ENCODE data around the gene AKAIN1.

DNA sequence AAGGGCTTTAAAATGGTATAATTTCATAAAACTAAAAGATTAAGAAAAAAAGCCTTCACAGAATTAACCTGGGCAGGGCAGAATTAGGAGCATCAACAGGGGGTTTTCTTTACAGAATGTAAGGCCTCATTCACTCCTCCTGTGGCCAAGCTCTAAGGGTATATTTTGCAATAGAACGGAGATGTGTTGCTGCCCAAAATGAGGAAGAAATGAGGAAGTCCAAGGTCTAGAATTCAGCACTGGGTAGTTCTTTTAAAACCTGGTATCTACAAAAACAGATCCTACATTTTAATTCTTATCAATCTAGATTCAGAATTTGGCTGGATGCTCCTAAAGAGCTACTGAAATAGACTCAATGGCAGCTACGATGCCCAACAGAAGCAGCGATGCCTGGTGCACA lies 101.8 kb downstream of the AKAIN1 start:
- TF ChIP-seq, protein P1, sequence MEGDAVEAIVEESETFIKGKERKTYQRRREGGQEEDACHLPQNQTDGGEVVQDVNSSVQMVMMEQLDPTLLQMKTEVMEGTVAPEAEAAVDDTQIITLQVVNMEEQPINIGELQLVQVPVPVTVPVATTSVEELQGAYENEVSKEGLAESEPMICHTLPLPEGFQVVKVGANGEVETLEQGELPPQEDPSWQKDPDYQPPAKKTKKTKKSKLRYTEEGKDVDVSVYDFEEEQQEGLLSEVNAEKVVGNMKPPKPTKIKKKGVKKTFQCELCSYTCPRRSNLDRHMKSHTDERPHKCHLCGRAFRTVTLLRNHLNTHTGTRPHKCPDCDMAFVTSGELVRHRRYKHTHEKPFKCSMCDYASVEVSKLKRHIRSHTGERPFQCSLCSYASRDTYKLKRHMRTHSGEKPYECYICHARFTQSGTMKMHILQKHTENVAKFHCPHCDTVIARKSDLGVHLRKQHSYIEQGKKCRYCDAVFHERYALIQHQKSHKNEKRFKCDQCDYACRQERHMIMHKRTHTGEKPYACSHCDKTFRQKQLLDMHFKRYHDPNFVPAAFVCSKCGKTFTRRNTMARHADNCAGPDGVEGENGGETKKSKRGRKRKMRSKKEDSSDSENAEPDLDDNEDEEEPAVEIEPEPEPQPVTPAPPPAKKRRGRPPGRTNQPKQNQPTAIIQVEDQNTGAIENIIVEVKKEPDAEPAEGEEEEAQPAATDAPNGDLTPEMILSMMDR (IDR thresholded peaks at IDR 0.05) = no peak
- no peak for TF ChIP-seq POLR2A (IDR thresholded peaks at IDR 0.05)

All from testis (tissue), 2 donors.